GM13976 (cell line): ENCODE data around the gene MTIF2.
"Not testable (repeated sequence)": the region's sequence is repeated elsewhere in the genome, so short reads cannot be mapped to it uniquely, and the experiment has no call there.

ENCODE experiments used
- DNase-seq: peaks from one replicate; pipeline ENCODE4 v3.0.0; 2012; ENCODE audit warnings: low spot score
- CTCF ChIP-seq: IDR thresholded peaks from 2 replicates; pipeline ENCODE4 v1.5.1; 2012; ENCODE audit warnings: borderline replicate concordance, mild to moderate bottlenecking; ENCODE audit not compliant: insufficient read depth; ENCODE audit errors: extremely low read depth, missing control alignments, control extremely low read depth
- in situ Hi-C: fragments of 300-500 bp; cut with MboI; formaldehyde crosslinking; loops from one replicate; pipeline ENCODE4 v1.12.0; 2022; ENCODE audit warnings: low sequenced_read_pairs, mixed read lengths, inconsistent platforms; ENCODE audit not compliant: unreplicated experiment

Gene MTIF2

GRCh38 chr2:55223958-55224760 lies 44.9 kb downstream of the MTIF2 start:
- in situ Hi-C loops, result no loop called here
- no peak for TF ChIP-seq CTCF
- no peak for DNase-seq

- in situ Hi-C loops, result no loop called here
- no peak for DNase-seq
- TF ChIP-seq CTCF, result no peak
Observed at GRCh38 chr2:55213822-55214221, 55.2 kb downstream of the MTIF2 start.

- no peak for DNase-seq
- in situ Hi-C loops, result no loop called here
- no peak for TF ChIP-seq CTCF
Observed at GRCh38 chr2:55204950-55205349, 64.1 kb downstream of the MTIF2 start.

- in situ Hi-C loops, result no loop called here
- no peak for DNase-seq
- no peak for TF ChIP-seq CTCF
Observed at GRCh38 chr2:55204536-55204935, 64.5 kb downstream of the MTIF2 start.

GRCh38 chr2:55200416-55200815 lies 68.6 kb downstream of the MTIF2 start:
- in situ Hi-C loops, result no loop called here
- TF ChIP-seq CTCF, result no peak
- DNase-seq, result no peak

GRCh38 chr2:55196526-55196925 lies 72.5 kb downstream of the MTIF2 start:
- in situ Hi-C loops, result no loop called here
- DNase-seq, result no peak
- no peak for TF ChIP-seq CTCF

GRCh38 chr2:55191888-55192287 lies 77.1 kb downstream of the MTIF2 start:
- in situ Hi-C loops, DNase-seq: not testable (repeated sequence)

GRCh38 chr2:55186837-55187236 lies 82.2 kb downstream of the MTIF2 start:
- DNase-seq, in situ Hi-C loops: not testable (repeated sequence)
